Subcutaneous abdominal adipose tissue (tissue), 5 donors: ENCODE data around the gene POLG2.
"Not testable (repeated sequence)": the region's sequence is repeated elsewhere in the genome, so short reads cannot be mapped to it uniquely, and the experiment has no call there.

ENCODE experiments used
- H3K27ac ChIP-seq: one replicate; pipeline ENCODE4 v1.7.0; 2013; ENCODE audit warnings: low read depth, mild to moderate bottlenecking, inconsistent platforms, low read length, moderate library complexity
- H3K27me3 ChIP-seq, 5 donors: one replicate each; pipeline ENCODE4 v1.7.0; 2013; ENCODE audit warnings: low read length in 5 of 5, inconsistent platforms in 1 of 5; ENCODE audit not compliant: control insufficient read depth in 5 of 5, insufficient read depth in 4 of 5
- H3K36me3 ChIP-seq, 5 donors: one replicate each; pipeline ENCODE4 v1.7.0; 2013; ENCODE audit warnings: low read length in 5 of 5; ENCODE audit not compliant: control insufficient read depth in 5 of 5, insufficient read depth in 5 of 5
- H3K4me1 ChIP-seq, 5 donors: one replicate each; pipeline ENCODE4 v1.7.0; 2013; ENCODE audit warnings: low read length in 5 of 5, mild to moderate bottlenecking in 3 of 5, moderate library complexity in 1 of 5; ENCODE audit not compliant: control insufficient read depth in 5 of 5, insufficient read depth in 5 of 5
- H3K4me3 ChIP-seq, 5 donors: one replicate each; pipeline ENCODE4 v1.7.0; 2013; ENCODE audit warnings: low read length in 5 of 5, low read depth in 1 of 5
- H3K9ac ChIP-seq, 5 donors: one replicate each; pipeline ENCODE4 v1.7.0; 2013; ENCODE audit warnings: low read length in 5 of 5, mild to moderate bottlenecking in 4 of 5, moderate library complexity in 3 of 5
- H3K9me3 ChIP-seq, 5 donors: one replicate each; pipeline ENCODE4 v1.7.0; 2013; ENCODE audit warnings: low read length in 5 of 5; ENCODE audit not compliant: control insufficient read depth in 5 of 5
- donor health status: healthy.
- donor health status: healthy.
- donor health status: healthy.
- donor health status: healthy.
- donor health status: healthy.

POLG2 gene

DNA sequence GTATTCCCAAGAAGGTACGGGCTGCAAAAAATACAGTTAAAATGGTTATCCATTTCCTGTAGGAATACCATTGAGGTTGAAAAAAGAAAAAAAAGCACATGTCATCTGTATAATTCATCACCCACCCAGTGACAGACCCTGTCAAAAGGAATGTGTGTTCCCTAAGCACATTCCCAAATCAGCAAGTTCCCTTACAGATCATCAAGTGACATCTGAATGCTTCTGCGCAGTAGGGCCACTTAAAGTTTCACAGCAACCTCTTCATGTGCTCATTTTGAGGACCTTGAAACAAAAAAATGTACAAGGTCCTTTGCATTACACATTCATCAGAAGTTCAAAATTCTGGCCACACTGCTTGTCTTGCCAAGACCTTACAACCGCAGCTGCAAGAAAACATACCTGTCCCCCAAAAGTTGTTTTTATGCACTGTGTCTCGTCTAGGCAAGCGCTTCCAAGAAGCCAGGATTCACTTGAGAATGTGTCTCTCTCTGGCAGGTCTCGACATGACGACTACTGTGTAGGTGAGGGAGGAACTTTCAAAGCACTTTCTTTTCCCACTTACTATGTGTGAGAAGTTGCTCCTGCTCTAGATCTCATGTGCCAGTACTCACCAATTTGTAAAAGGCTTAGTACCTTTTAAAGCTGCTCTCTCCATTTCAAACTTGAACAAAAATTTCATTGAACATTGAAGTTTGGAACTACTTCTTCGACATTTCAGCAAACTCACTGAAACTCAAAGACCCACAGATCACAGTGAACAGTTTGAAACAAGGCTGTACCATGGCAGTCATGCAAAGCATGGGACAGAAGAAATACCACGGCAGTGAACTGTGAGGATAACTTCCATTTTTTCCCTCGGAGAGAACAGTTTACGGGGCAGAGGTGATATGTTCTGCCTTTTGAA, 4.3 kb upstream of the POLG2 start:
- peaks cover 9 to 65% (median 62%) of the 10 kb centered on the region in 5 donors for H3K4me1 ChIP-seq
- no peaks in the 10 kb centered on the region for H3K9me3 ChIP-seq
- peak overlapping the region in 2 of 5 donors; percentile 22 to 24 for H3K4me3 ChIP-seq
- peak overlapping the region in 2 of 5 donors; percentile 31 to 96 for H3K9ac ChIP-seq
- H3K36me3 ChIP-seq, result peaks cover 62 to 74% (median 69%) of the 10 kb centered on the region in 5 donors
- no peaks in the 10 kb centered on the region for H3K27me3 ChIP-seq
- H3K27ac ChIP-seq, result peak overlapping the region; percentile 100

DNA sequence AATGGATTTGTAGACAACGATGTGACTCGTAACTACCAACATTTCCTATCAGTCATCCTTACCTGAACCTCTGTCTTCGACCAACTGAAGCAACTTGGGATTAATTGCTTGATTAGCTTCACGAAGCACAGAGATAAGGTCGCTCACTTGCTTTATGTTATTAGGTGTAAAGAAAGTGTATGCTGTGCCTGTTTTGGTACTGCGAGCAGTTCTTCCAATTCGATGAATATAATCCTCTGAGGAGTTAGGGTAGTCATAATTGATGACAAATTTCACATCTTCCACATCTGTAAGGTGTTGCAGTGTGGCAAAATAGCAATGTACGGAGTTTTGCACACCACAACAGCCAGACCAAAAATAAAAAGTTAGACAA, 3.6 kb upstream of the POLG2 start:
- H3K36me3 ChIP-seq, result peaks cover 62 to 74% (median 69%) of the 10 kb centered on the region in 5 donors
- H3K9me3 ChIP-seq, result no peaks in the 10 kb centered on the region
- no peaks in the 10 kb centered on the region for H3K27me3 ChIP-seq
- H3K27ac ChIP-seq, result peak overlapping the region; percentile 100
- H3K4me3 ChIP-seq, result peak overlapping the region in 1 of 5 donors; percentile 5
- peaks cover 11 to 71% (median 68%) of the 10 kb centered on the region in 5 donors for H3K4me1 ChIP-seq
- no peak overlapping the region for H3K9ac ChIP-seq

DNA sequence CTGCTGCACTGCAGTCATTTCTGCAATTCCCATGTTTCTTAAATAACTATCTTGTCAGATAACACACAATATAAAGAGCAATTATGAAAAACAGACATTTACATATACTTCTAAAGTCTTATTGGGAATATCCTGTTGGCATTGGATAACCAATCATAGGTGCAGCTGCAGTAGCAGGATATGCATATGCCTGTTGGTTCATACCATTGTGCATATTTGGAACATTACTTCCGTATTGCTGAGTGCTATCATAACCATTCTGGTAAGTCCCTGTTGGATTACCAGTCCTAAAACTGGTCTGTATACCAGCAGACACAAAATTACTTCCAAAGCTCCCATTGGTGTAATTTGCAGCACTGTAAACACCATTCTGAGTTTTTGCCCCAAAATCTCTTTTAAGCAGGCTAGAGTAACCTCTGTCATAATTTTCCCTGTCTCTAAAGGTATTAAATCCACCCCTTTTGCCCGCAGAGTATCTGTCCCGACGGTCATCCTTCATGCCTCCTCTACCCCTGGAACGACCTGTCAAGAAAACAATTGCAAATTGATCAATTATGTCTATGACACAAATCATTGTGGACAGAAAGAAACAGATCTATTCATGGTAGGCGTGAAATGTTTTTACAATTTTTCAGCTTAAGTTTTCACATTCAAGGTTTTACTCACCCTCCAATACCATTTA, 3.1 kb upstream of the POLG2 start:
- no peak overlapping the region for H3K9ac ChIP-seq
- no peaks in the 10 kb centered on the region for H3K9me3 ChIP-seq
- peaks cover 62 to 73% (median 68%) of the 10 kb centered on the region in 5 donors for H3K36me3 ChIP-seq
- peak overlapping the region in 1 of 5 donors; percentile 5 for H3K4me3 ChIP-seq
- no peaks in the 10 kb centered on the region for H3K27me3 ChIP-seq
- H3K27ac ChIP-seq, result peak overlapping the region; percentile 100
- H3K4me1 ChIP-seq, result peaks cover 11 to 75% (median 73%) of the 10 kb centered on the region in 5 donors

GRCh38 chr17:64498308-64499203, 1.7 kb upstream of the POLG2 start:
- Histone ChIP-seq H3K36me3 (peaks cover 51 to 59% (median 55%) of the 10 kb centered on the region in 5 donors), H3K4me1 (peaks cover 7 to 68% (median 60%) of the 10 kb centered on the region in 5 donors), H3K4me3 (peak overlapping the region in 1 of 5 donors; percentile 87), H3K27ac (peak overlapping the region; percentile 86), H3K9me3 (no peaks in the 10 kb centered on the region), H3K9ac (peak overlapping the region in 2 of 5 donors; percentile 1 to 64), H3K27me3 (no peaks in the 10 kb centered on the region)

DNA sequence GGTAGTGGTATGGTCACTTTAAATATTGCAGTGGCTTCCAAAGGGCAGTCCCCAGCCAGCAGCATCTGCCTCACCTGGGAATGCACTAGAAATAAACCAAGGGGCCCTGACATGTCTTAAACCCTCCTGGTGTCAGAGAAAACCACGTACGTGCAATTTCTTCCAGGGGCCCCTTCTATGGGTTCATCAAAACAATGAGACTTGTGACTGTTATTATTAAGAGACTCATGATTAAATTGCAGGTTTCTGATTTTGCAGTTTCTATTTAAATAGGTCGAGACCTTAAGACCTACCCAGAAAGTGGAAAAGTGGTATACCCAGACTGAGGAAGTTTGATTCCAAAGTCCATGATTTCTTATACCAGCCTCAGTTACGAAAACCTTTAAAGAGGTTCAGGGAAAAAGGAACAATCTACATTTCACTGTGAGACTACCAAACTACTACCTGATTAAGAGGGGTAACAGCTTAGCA, 746 bp upstream of the POLG2 start:
- Histone ChIP-seq H3K27ac (peak overlapping the region; percentile 86), H3K4me1 (peaks cover 5 to 59% (median 51%) of the 10 kb centered on the region in 5 donors), H3K4me3 (peak overlapping the region; percentile 79 to 87 (median 80)), H3K9ac (peak overlapping the region; percentile 48 to 71 (median 60)), H3K36me3 (peaks cover 42 to 56% (median 49%) of the 10 kb centered on the region in 5 donors), H3K9me3 (no peaks in the 10 kb centered on the region), H3K27me3 (no peaks in the 10 kb centered on the region)

- H3K27ac ChIP-seq, result peak overlapping the region; percentile 86
- H3K4me3 ChIP-seq, result peak overlapping the region; percentile 79 to 88 (median 87)
- H3K9me3 ChIP-seq, result no peaks in the 10 kb centered on the region
- H3K27me3 ChIP-seq, result no peaks in the 10 kb centered on the region
- H3K4me1 ChIP-seq, result peaks cover 5 to 47% (median 41%) of the 10 kb centered on the region in 5 donors
- peaks cover 29 to 44% (median 39%) of the 10 kb centered on the region in 5 donors for H3K36me3 ChIP-seq
- H3K9ac ChIP-seq, result peak overlapping the region; percentile 23 to 72 (median 64)
These were observed 487 bp downstream of the POLG2 start for GRCh38 chr17:64496348-64496785.

DNA sequence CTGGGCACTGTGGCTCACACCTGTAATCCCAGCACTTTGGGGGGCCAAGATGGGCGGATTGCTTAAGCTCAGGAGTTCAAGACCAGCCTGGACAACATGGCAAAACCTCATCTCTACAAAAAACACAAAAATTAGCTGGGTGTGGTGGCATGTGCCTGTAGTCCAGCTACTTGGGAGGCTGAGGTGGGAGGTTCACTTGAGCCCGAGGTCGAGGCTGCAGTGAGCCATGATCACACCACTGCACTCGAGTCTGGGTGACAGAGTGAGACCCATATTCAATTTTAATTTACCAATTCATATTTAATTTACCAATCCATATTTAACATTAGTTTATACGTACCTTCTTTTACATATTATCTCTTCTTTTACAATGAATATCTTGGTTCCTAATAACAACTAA, 1.6 kb downstream of the POLG2 start:
- H3K9me3 ChIP-seq, H3K27me3 ChIP-seq, H3K4me3 ChIP-seq, H3K9ac ChIP-seq, H3K27ac ChIP-seq: not testable (repeated sequence)
- Histone ChIP-seq H3K36me3 (peaks cover 23 to 38% (median 33%) of the 10 kb centered on the region in 5 donors), H3K4me1 (peaks cover 5 to 38% (median 34%) of the 10 kb centered on the region in 5 donors)

DNA sequence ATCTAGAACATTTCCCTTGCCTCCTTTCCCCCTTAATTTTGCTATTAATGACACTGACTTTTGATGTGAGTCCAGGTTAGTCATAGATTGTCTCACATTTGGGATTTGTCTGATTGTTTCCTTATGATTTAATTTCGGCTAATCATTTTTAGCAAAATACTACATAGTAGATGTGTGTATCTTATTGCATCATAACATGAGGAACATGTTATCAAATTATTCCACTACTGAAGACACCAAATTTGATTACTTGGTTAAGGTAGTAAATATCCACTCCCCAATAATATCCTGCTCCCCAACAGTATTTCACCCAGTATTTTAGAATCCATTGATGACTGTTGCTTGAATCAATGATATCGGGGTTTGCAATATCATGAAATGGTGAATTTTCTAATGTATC, 2.7 kb downstream of the POLG2 start:
- no peak overlapping the region for H3K27ac ChIP-seq
- peaks cover 5 to 38% (median 30%) of the 10 kb centered on the region in 5 donors for H3K4me1 ChIP-seq
- H3K9ac ChIP-seq, result no peak overlapping the region
- H3K36me3 ChIP-seq, result peaks cover 13 to 37% (median 26%) of the 10 kb centered on the region in 5 donors
- H3K27me3 ChIP-seq, result no peaks in the 10 kb centered on the region
- H3K9me3 ChIP-seq, result no peaks in the 10 kb centered on the region
- no peak overlapping the region for H3K4me3 ChIP-seq

GRCh38 chr17:64492481-64493109, 4.3 kb downstream of the POLG2 start:
- Histone ChIP-seq H3K9me3 (no peaks in the 10 kb centered on the region), H3K36me3 (peaks cover 6 to 28% (median 18%) of the 10 kb centered on the region in 5 donors), H3K9ac (no peak overlapping the region), H3K4me1 (peaks cover 5 to 28% (median 25%) of the 10 kb centered on the region in 5 donors), H3K27ac (no peak overlapping the region), H3K4me3 (no peak overlapping the region), H3K27me3 (no peaks in the 10 kb centered on the region)
